CD4-positive, alpha-beta T cell treated with Interleukin-4 for 4 hours (primary cell): ENCODE results near the gene RMND5A.
"Not testable (repeated sequence)": the region's sequence is repeated elsewhere in the genome, so short reads cannot be mapped to it uniquely, and the experiment has no call there.

Experiments used
- DNase-seq: peaks from one replicate; pipeline ENCODE4 v3.0.0-alpha.2; 2020

Gene RMND5A

DNA sequence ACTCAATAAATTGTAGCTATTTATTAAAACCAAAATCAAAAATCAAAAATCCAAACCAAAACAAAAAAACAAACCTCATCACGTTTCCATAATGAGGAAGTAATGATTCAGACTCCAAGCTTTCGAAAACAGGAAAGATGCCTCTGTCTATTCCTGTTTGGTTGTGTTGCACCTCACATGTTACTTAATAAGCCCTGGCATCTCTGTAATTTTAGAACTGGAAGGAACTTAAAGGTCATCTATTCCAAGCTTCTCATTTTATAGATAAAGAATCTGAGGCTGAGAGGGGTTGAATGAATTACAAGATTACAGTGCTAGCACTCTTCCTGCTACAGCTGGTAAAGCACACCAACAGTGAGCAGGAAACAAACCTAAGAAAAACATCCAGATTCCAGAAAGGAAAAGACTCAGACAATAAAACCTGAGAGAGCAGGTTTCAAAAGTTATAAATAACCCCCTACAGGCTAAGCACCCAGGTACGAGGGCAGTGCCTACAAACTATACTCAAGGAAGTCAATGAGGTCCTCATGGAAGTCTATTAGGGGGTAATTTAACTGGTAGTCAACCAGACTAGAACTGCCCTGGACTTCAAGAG, 5.4 kb upstream of the RMND5A start:
- DNase-seq = not testable (repeated sequence)

DNA sequence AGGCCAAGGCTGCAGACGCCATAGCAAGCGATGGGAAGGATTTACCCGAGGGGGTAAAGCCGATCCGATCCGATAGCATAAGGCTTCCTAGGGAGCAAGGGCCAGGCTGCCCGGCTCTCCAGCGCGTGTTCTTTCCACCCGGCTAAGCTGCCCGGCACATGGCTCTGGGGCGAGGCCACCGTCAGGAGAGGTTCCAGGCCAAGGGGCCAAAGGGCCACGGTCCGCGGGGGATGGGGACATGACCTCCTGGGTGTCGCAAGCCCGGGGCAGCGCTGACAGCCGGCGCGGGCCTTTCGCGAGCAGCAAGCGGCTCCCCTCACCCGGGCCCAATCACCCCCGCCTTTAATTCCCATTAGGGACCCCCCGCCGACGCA, 841 bp upstream of the RMND5A start:
- not testable (repeated sequence) for DNase-seq

DNA sequence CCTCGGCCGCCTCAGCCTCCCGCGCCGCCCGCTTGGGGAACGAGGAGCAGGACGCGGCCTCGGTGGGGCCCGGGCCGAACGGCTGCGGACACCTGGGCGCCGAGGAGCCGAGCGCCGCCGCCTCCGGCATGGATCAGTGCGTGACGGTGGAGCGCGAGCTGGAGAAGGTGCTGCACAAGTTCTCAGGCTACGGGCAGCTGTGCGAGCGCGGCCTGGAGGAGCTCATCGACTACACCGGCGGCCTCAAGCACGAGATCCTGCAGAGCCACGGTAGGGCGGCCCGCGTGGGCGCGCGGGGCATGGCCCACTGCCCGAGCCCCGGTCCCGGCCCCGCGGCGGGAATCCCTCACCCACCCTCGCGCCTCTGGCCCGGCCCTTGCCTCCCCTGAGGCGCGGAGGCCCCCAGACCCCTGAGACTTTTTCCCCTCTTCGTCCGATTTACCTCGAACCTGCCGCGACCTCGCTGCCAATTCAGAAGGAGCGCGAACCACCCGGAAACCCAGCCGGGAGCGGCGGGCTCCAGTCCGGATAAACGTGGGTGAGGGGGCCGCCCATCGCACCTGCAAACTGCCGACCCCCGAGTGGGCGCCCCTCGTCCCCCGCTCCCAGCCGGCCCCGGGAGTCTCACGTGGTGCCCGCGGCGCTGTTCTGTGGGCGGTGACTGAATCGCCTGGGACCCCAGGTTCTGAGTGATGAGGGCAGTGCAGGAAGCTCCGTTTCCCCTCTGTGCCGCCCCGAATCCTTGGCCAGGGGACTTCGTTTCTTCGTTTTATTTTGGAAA, 639 bp downstream of the RMND5A start:
- peak; percentile 43 for DNase-seq

DNA sequence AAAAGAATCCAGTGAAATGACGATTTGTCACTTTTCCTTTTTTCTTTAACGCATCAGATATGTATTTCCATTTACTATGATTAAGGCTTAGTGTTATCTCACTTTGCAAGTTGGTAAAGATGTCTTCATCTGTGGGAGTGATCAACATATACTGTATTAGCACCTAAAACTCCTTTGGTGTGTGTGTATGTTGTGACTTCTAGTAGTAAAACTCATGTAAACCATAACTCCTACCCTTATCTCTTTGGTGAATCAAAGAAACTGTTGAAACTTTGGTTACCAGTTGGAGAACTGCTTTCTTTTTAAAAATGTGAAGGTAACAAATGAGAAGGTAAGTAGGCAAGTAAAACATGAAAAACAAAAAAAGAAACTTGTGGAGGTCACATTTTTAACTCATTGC, 5.6 kb downstream of the RMND5A start:
- DNase-seq = not testable (repeated sequence)

DNA sequence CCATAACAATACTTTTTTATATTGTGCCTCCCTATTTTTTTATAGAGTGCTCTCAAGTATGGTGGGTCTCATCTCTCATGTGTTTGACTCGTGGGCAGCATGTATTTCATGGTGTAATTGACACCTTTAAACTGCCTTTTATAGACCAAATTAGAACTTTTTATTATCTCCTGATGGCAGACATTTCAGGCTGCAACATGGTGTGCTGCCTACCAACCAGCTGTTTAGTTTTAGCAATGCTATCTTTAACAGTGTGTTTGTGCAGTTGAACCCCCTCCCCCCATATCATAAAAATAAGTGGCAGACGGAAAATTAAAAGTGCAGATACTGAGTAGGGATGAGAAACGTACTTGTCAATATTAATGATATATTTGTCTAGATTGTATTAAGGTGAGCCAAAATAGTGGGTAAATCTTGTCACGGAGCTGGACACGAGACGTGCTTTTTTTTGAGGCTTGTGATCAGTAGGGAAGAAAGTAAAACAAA, 12.0 kb downstream of the RMND5A start:
- not testable (repeated sequence) for DNase-seq

DNA sequence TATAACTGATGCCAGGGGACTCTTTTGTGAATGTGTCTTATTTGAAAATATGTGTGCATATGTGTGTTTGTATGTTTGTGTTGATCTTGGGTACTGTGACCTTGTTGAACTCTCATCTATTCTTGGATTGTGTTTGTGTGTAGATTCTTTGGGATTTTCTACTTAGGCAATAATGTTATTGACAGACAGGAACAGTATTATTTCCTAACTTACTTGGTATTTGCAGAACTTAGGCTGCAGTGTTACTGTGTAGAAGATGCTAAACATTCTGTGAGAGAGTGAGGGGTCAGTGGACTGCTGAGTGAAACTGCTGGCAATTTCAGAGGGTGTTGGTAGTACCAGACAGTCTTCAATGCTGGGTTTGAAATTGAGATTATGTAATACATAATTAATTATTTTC, 12.7 kb downstream of the RMND5A start:
- not testable (repeated sequence) for DNase-seq

DNA sequence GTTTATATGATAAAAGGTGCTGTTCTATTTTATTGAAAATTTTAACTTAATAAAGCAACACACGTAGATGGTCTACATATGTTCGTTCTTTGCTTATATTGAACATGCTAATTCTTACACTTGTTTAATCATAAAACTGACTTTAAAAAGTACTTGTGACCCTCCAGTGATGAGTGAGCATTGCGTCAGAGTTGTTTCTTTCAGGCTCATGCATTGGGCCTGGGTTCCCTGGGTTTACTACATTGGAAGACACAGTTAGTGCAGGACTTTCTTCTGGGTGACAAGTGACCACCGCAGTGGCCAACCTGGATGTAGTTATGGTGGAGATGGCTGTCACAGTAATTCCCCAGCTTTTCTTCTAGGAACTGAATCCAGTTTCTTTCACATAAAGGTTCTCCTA, 13.4 kb downstream of the RMND5A start:
- DNase-seq = not testable (repeated sequence)

DNA sequence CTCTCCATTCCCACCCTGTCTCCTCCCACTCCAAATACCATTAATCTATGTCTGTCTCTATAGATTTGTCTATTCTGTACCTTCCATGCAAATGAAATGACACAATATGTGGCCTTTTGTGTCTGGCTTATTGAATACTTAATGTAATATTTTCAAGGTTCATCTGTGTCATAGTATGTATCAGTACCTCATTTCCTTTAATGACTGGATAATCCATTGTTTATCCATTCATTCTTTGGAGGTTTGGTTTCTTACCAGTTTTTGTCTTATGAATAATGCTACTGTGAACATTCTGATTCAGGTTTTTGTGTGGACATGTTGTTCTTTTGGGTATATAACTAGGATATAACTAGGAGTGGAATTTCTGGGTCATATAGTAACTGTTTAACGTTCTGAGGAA, 14.8 kb downstream of the RMND5A start:
- not testable (repeated sequence) for DNase-seq

DNA sequence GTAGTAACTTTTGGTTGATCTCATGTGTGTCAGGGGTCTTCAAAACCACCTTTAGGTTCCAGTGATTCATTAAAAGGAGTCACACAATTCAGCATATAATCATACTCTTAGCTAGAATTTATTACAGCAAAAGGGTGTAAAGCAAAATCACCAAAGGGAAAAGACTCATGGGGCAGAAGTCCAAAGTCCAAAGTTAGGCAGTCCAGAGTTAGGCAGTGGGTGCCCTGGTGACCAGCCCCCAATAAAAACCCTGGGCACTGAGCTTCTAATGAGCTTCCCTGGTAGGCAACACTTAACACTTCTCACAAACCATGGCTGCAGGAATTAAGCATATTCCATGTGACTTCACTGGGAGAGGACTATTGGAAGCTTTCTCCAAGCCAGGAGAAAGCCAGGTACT, 19.4 kb downstream of the RMND5A start:
- DNase-seq = not testable (repeated sequence)

DNA sequence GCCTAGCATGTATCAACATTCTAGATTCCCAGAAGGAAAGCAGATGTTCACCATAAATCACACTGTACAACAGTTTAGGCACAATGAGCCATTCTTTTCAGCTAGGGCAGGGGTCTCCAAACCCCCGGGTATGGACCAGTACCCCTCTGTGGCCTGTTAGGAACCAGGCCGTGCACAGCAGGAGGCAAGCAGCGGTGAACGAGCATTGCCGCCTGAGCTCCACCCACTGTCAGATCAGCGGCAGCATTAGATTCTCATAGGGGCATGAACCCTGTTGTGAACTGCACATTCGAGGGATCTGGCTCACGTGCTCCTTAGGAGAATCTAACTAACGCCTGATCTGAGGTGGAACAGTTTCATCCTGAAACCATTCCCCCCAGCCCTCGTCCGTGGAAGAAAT, 19.8 kb downstream of the RMND5A start:
- not testable (repeated sequence) for DNase-seq

DNA sequence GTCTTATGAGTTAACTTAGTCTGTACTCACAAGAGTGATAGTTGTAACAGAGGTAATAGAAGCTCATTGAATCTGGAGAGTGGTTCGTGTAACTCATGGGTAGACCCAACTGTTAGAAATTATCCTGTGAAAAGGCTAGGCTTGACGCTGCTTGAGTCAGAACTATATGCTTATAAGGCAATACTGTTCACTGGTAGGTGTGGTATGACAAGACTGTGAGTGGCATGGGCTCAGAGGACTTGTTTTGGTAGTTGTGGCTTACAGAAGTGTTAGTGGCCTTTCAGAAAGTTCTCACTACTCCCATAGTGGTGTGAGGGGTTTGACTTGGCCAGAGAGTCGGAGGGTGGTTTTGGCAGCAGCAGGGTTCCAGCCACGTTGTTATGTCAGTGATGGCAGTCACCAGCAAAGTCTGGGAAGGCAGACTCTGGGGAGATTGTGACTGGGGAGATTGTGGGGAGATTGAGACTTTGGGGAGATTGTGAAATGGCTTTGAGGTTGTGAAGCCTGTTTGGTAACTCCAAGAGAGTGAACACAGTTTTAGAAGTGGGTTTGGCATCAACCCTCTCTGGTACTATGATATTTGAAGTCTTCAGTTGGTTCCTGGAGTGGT, 21.9 kb downstream of the RMND5A start:
- DNase-seq = not testable (repeated sequence)

DNA sequence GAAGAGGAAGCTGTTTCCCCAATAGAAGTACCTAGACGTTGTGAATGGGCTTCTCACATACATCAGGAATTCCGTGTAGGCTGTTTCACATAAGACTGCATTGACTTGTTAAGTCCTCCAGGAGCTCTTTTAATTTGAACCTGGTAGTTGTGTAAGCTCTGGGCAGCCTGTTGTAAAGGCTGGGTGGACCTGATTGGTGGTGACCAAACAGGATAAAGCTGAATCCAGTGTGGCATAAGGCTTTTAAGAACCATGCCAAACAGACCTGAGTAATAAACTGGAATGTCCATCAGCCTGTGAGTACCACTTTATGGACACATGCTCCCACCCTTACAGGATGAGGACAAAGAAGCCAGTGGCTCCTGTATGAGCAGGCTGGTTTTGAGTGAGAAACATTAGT, 24.1 kb downstream of the RMND5A start:
- no peak for DNase-seq

DNA sequence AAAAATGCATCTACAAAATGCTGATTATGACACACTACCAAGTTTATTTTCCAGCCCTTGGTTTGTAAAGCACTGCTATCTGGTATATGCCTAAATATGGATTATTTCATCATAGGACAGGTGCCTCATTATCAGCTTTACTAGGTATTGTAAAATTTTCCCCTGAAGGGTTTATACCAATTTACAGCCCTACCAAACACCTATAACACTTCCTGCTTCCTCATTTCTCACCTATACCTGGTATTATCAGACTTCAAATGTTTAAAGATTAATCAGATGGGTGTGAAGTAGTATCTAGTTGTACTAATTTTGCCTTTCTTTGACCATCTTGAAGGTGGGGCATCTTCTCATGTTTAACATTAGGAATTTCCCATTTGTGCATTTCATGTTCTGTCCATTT, 26.8 kb downstream of the RMND5A start:
- DNase-seq = no peak

DNA sequence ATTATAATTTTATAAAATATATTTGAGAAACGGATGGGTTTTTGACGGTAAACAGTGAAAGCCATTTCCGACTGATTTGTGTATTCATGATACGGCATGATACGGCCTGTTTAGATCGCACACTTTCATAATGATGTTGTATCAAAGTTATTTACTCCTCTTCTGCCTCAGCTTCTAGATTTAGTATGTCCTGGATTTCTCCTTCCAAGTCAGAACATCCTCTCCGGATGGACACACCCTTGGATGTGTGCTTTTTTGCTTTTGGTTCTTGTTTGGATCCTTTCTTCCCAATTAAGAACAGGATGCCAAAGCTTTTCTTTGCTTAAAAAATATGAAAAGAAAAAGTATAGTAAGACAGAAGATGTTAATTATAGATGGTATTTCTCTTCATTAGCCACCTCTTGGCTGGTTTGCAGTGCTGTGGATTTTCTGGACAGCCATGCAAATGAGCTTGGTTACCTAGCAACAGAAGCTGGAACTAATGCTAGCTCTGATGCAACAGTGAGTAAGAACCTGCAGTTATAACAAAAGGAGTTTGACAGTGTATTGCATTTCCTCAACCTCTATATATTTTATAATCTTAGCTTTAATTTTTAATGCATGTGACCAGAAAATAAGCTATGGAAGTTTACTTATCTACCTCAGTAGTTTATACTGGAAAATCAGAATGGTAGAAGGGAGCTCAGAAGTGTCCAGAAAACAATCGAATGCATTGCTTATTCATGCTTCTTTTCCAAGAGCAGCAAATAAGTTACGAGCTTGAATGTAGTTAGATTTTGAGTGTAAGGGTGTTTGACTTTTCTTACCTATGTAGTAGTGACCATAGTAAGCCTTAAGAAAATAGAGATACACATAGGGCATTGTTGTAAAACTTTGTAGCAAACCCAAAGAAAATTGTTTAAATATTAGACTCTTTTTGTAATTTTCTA, 27.9 kb downstream of the RMND5A start:
- peak; percentile 30 for DNase-seq

DNA sequence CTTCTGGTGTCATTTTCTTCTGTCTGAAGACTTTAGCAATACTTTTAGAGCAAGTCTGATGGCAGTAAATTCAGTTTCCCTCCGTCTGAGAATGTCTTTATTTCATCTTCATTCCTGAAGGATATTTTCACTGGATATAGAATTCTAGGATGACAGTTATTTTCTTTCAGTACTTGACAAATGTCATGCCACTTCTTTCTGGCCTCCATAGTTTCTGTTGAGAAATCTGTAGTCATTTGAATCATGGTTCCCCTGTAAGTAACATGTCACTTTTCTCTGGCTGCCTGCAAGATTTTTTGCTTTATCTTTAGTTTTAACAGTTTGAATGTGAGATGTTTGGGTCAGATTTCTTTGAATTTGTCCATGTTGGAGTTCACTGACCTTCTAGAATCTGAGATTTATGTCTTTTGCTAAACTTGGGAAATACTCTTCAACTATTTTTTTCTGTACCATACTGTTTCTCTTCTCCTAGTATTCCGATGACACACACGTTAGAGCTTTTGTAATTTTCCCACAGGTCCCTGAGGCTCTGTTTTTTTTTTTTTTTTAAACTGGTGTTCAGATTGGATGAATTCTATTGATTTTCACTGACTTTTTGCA, 30.2 kb downstream of the RMND5A start:
- DNase-seq = no peak

DNA sequence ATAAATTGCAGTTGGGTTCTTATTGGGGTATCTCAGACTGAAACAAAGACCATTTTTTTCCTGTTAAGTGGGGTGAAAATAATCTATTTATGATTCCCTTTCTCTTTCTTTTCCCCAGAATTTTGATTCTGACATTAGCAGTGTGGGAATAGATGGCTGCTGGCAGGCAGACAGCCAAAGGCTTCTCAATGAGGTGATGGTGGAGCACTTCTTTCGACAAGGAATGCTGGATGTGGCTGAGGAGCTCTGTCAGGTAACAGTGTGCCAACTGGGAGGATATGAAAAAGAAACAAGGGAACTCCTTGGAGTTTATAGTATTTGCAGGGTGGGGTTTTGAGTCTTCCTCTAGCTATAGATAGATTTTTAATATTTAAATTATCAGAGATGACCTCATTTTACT, 31.7 kb downstream of the RMND5A start:
- no peak for DNase-seq

DNA sequence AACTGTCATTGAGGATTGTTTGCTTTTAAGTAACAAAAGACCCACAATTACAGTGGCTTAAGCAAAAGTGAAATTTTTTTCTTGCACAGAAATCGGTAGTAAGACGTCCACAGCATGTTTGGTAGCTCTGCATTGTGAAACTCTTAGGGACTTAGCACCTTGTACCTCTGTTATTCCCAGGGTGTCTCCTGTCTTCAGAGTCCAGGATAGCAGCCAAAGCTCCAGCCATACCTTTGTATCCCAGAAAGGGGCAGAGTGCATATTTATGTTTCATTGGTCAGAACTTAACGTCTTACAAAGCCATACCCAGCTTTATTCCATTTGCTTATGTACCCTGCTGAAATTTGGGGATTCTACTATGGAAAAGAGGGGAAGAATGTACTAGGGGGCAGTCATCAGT, 32.8 kb downstream of the RMND5A start:
- DNase-seq = no peak

DNA sequence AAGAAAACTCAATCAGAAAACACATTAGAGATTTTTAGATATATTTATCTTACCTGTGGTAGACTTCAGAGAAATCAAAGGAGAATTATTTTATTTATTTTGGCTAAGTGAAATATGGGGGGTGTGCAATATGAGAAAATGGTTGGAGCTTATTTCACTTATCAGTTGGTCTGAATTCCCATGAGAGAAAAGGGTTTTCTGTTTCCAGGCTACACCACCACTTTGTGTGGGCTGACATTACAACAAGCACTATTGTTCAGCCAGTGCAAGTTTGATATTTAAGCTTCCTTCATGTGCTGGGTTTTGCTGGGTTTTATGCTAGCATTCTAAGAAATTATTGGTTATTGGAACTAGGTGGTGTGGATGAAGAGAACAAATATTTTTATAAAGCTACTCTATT, 33.5 kb downstream of the RMND5A start:
- DNase-seq = no peak

DNA sequence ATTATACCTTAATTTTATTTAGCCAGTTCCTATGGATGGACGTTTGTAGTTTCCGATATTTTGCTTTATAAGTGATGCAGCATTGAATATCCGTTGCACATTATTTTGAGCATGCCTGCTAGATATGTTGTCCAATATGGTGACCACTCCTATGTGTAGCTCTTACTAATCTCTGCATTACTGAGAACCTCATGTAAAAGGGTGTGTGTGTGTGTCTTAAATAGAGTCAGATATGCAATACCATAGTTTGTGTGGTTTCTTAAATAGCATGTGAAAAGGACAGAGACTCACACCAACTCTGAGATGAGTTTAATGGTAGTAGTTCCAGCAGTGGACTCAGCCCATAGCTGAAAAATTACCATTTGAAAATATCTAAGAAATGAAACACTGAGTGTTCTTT, 38.3 kb downstream of the RMND5A start:
- DNase-seq = no peak

DNA sequence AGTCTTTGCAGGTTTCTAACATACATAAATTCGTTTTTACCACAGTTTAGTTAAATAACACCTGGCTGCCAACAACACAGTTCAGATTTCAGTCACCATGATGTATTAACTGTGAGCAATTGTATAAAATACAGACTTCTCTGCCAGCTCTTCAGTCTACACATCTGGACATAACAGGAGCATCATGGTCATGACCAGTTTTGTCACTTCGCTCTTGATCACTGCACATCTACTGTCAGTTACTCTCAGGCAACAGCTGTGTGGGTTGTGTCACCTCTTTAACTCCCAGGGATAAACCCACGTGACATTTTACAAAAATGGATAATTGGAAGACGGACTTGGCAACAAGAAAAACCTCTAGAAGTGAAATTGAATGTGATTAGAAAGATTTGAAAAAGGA, 40.3 kb downstream of the RMND5A start:
- no peak for DNase-seq

DNA sequence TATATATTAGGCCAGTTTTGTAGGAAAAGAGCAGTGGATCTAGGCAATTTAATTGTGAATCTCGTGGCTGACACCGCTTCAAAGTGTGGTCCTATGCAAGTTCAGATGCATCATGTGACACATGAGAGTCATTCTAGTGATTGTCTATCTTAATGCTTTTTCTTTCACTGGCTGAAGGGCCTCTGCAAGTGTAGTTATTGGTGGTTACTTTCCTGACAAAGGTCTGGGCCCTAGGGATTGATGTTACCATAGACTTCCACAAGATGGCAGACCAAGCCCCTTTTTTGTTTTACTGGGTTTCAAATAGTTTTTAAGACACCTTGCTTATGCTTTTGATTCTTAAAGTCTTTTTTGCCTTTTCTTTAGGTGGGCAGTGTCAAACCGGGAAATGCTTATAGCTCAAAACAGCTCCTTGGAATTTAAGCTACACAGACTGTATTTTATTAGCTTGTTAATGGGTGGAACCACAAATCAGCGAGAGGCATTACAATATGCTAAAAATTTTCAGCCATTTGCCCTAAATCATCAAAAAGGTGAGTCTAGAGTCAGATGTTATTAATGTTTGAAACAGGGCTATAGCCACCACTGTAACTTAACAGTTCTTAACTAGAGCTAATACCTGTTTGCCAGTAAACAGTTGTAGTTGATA, 44.7 kb downstream of the RMND5A start:
- DNase-seq = peak; percentile 68

DNA sequence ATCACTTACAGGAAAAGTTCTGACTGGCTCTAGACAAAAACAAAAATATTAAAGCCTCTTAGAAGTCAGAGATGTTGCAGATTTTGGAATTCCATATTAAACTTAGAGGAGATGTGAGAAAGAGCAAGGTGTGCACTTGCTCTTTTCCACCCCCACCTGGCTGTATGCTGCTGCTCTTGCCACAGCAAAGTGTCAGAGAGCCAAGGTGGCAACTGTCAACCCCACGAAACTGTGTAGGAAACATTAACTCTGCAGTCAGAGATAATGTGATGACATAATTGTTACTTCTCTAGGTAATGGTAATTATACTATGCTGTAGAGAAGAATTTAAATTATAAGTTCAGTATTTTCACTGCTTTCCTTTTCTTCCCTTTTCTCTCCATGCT, 45.2 kb downstream of the RMND5A start:
- DNase-seq = no peak
